Gastrocnemius medialis (tissue), 4 donors: Measurements from ENCODE around the gene CACUL1.

ENCODE experiments used
- CTCF ChIP-seq, 5 experiments: fragments of 450-650 bp in 3 of 5; fragments of 200-600 bp in 2 of 5; sonication (generic) in 2 of 5; IDR thresholded peaks in 4 of 5; conservative IDR thresholded peaks in 1 of 5; 1 replicate in 4 of 5; 2 replicates in 1 of 5; pipeline ENCODE4 v1.5.1; 2016 to 2019; ENCODE audit warnings: antibody characterized with exemption in 5 of 5, mild to moderate bottlenecking in 3 of 5, moderate library complexity in 3 of 5
- POLR2A ChIP-seq, 2 donors: fragments of 450-650 bp; IDR thresholded peaks; one replicate each; pipeline ENCODE4 v1.6.1; 2017; ENCODE audit warnings: antibody characterized with exemption in 2 of 2, mild to moderate bottlenecking in 2 of 2, moderate library complexity in 2 of 2

GRCh38 chr10:118638680-118639079 is 116.1 kb downstream of the CACUL1 start:
- TF ChIP-seq CTCF (IDR thresholded peaks at IDR 0.05 in 4 of 5, conservative IDR thresholded peaks at IDR 0.05 in 1 of 5) = no peak
- TF ChIP-seq POLR2A (IDR thresholded peaks at IDR 0.05) = no peak
